Prostate gland (tissue), 2 donors: ENCODE results near the gene LRRC10.

Experiments used
- CTCF ChIP-seq, 4 experiments: fragments of 200-600 bp in 2 of 4; fragments of 450-650 bp in 2 of 4; sonication (generic) in 2 of 4; IDR thresholded peaks; 1 replicate in 3 of 4; 2 replicates in 1 of 4; pipeline ENCODE4 v1.5.1; 2016 to 2019; ENCODE audit warnings: antibody characterized with exemption in 4 of 4, mild to moderate bottlenecking in 2 of 4, moderate library complexity in 2 of 4
- POLR2AphosphoS5 ChIP-seq: sonication (generic); formaldehyde crosslinking; IDR thresholded peaks from one replicate; pipeline ENCODE4 v1.6.1; 2017; ENCODE audit warnings: antibody characterized with exemption

GRCh38 chr12:69642531-69642930 lies 31.8 kb upstream of the LRRC10 start:
- TF ChIP-seq POLR2AphosphoS5, result no peak
- TF ChIP-seq CTCF (IDR thresholded peaks at IDR 0.05), result no peak
